Keratinocyte (primary cell): ENCODE measurements around the gene NRROS. TPM values are rescaled to one million over a fixed set of nuclear protein-coding genes. Genes with fewer than 3 reads are reported as not detected.

Experiments used
- DNase-seq: peaks from one replicate; pipeline ENCODE4 v3.0.0-alpha.2; 2011; ENCODE audit warnings: low read depth, missing footprints, low spot score
- FAIRE-seq: peaks from 2 replicates; lab custom pipeline; 2011; peaks lifted over from hg19 to GRCh38; lab: Jason Lieb, UNC
- H2AFZ ChIP-seq: 2 replicates; pipeline ENCODE4 v1.6.0; 2012; ENCODE audit warnings: low read length, control low read depth, inconsistent platforms; ENCODE audit not compliant: control insufficient read depth
- H3K27ac ChIP-seq: 2 replicates; pipeline ENCODE4 v1.5.1; 2011; ENCODE audit warnings: low read length; ENCODE audit not compliant: control insufficient read depth, insufficient read depth
- H3K27me3 ChIP-seq: 3 replicates; pipeline ENCODE4 v1.6.0; 2011; ENCODE audit warnings: low read length; ENCODE audit not compliant: control insufficient read depth, insufficient read depth; ENCODE audit errors: extremely low read depth
- H3K36me3 ChIP-seq, 2 experiments: 2 replicates in 1 of 2; 3 replicates in 1 of 2; pipeline ENCODE4 v1.5.1; 2011; ENCODE audit warnings: low read length in 2 of 2, mild to moderate bottlenecking in 1 of 2; ENCODE audit not compliant: control insufficient read depth in 2 of 2, insufficient read depth in 2 of 2; ENCODE audit errors: extremely low read depth in 1 of 2
- H3K4me1 ChIP-seq: 3 replicates; pipeline ENCODE4 v1.5.1; 2011; ENCODE audit warnings: low read length; ENCODE audit not compliant: control insufficient read depth, insufficient read depth; ENCODE audit errors: extremely low read depth
- H3K4me2 ChIP-seq: 3 replicates; pipeline ENCODE4 v1.6.0; 2011; ENCODE audit warnings: low read depth, low read length; ENCODE audit not compliant: control insufficient read depth, insufficient read depth; ENCODE audit errors: extremely low read depth
- H3K4me3 ChIP-seq, 3 experiments: fragments of 200-600 bp in 1 of 3; sonication (generic) in 1 of 3; 2 replicates in 2 of 3; 3 replicates in 1 of 3; pipeline ENCODE4 v1.5.1; 2011 to 2016; ENCODE audit warnings: low read length in 3 of 3, mild to moderate bottlenecking in 3 of 3, control low read depth in 2 of 3, inconsistent platforms in 1 of 3, low read depth in 1 of 3, mixed read lengths in 1 of 3, mixed run types in 1 of 3, moderate library complexity in 1 of 3; ENCODE audit not compliant: control insufficient read depth in 2 of 3, insufficient read depth in 2 of 3; ENCODE audit errors: extremely low read depth in 1 of 3
- H3K79me2 ChIP-seq: 2 replicates; pipeline ENCODE4 v1.6.0; 2012; ENCODE audit warnings: low read length; ENCODE audit not compliant: control insufficient read depth, insufficient read depth
- H3K9ac ChIP-seq: 3 replicates; pipeline ENCODE4 v1.6.0; 2011; ENCODE audit warnings: low read length; ENCODE audit not compliant: control insufficient read depth, insufficient read depth; ENCODE audit errors: extremely low read depth
- H3K9me1 ChIP-seq: 3 replicates; pipeline ENCODE4 v1.6.0; 2011; ENCODE audit warnings: low read length; ENCODE audit not compliant: control insufficient read depth, insufficient read depth; ENCODE audit errors: extremely low read depth
- H3K9me3 ChIP-seq: 2 replicates; pipeline ENCODE4 v1.5.1; 2012; ENCODE audit warnings: low read depth, low read length; ENCODE audit not compliant: control insufficient read depth
- H4K20me1 ChIP-seq: 3 replicates; pipeline ENCODE4 v1.6.0; 2011; ENCODE audit warnings: low read length; ENCODE audit not compliant: control insufficient read depth, insufficient read depth; ENCODE audit errors: extremely low read depth
- CTCF ChIP-seq, 3 experiments: IDR thresholded peaks in 1 of 3; conservative IDR thresholded peaks in 1 of 3; optimal IDR thresholded peaks in 1 of 3; 2 replicates in 2 of 3; 3 replicates in 1 of 3; pipeline versions ENCODE3 to v1.5.1; 2011; ENCODE audit warnings: low read length in 3 of 3, mild to moderate bottlenecking in 3 of 3, moderate library complexity in 2 of 3, control low read depth in 1 of 3, inconsistent platforms in 1 of 3; ENCODE audit not compliant: insufficient read depth in 2 of 3; ENCODE audit errors: extremely low read depth in 1 of 3
- EZH2 ChIP-seq: IDR thresholded peaks from one replicate; pipeline ENCODE4 v1.6.1; 2012; ENCODE audit warnings: inconsistent platforms, mild to moderate bottlenecking, low read length, moderate library complexity
- dilution Hi-C: fragments of 300-500 bp; cut with MboI; formaldehyde crosslinking; loops from one replicate; pipeline ENCODE4 v1.7.0; 2020; ENCODE audit warnings: low sequenced_read_pairs; ENCODE audit not compliant: extremely low pct_ligation_motif_present
- polyA plus RNA-seq, 5 experiments: library from polyadenylated mRNA; depleted of rRNA in 3 of 5; stranded (reverse) in 3 of 5; stranded (forward) in 1 of 5; unstranded in 1 of 5; fragments of >200 nt; gene quantifications; 1 replicate in 1 of 5; 2 replicates in 3 of 5; 3 replicates in 1 of 5; pipeline versions ENCODE4 v1.2.1 to v1.2.3, GENCODE V29; 2011 to 2012; ENCODE audit warnings: missing spikeins in 2 of 5, low read depth in 1 of 5, low replicate concordance in 1 of 5

NRROS gene
- polyA plus RNA-seq, 1 donor (not counting 4 experiments of a cell fraction or from before 2014, with no cell fraction given), result 0.03 TPM

- peaks cover 54% of the 10 kb centered on the region for H3K27me3 ChIP-seq
- no peak overlapping the region for H3K4me2 ChIP-seq
- H3K36me3 ChIP-seq, result no peaks in the 10 kb centered on the region
- H3K9ac ChIP-seq, result no peak overlapping the region
- FAIRE-seq, result no peak
- H3K27ac ChIP-seq, result no peak overlapping the region
- no peaks in the 10 kb centered on the region for H3K9me3 ChIP-seq
- no peaks in the 10 kb centered on the region for H3K79me2 ChIP-seq
- dilution Hi-C loops, result no loop called here
- H3K4me1 ChIP-seq, result peaks cover 3% of the 10 kb centered on the region
- H3K9me1 ChIP-seq, result no peaks in the 10 kb centered on the region
- H3K4me3 ChIP-seq, result no peak overlapping the region
- DNase-seq, result no peak
- H4K20me1 ChIP-seq, result no peaks in the 10 kb centered on the region
- TF ChIP-seq CTCF (optimal IDR thresholded peaks at IDR 0.05 in 1 of 3, IDR thresholded peaks at IDR 0.05 in 1 of 3, conservative IDR thresholded peaks at IDR 0.05 in 1 of 3; ENCODE audit: extremely low read depth in 1 of 3, insufficient read depth in 2 of 3, low read length in 3 of 3), result no peak
- no peak for TF ChIP-seq EZH2
- H2AFZ ChIP-seq, result no peak overlapping the region
Observed at GRCh38 chr3:196641333-196642054, 2.0 kb downstream of the NRROS start.

GRCh38 chr3:196642434-196642833 is 2.9 kb downstream of the NRROS start:
- no peaks in the 10 kb centered on the region for H3K9me1 ChIP-seq
- no peaks in the 10 kb centered on the region for H3K9me3 ChIP-seq
- peaks cover 48% of the 10 kb centered on the region for H3K27me3 ChIP-seq
- H3K9ac ChIP-seq, result no peak overlapping the region
- H3K79me2 ChIP-seq, result no peaks in the 10 kb centered on the region
- H3K36me3 ChIP-seq, result no peaks in the 10 kb centered on the region
- DNase-seq (no peak), FAIRE-seq (no peak)
- H3K4me3 ChIP-seq, result no peak overlapping the region
- no peak overlapping the region for H2AFZ ChIP-seq
- H3K4me2 ChIP-seq, result no peak overlapping the region
- dilution Hi-C loops, result no loop called here
- no peaks in the 10 kb centered on the region for H4K20me1 ChIP-seq
- no peak overlapping the region for H3K27ac ChIP-seq
- TF ChIP-seq CTCF (optimal IDR thresholded peaks at IDR 0.05 in 1 of 3, IDR thresholded peaks at IDR 0.05 in 1 of 3, conservative IDR thresholded peaks at IDR 0.05 in 1 of 3; ENCODE audit: extremely low read depth in 1 of 3, insufficient read depth in 2 of 3, low read length in 3 of 3), result no peak
- no peak for TF ChIP-seq EZH2
- peaks cover 3% of the 10 kb centered on the region for H3K4me1 ChIP-seq
